CD14-positive monocyte (primary cell): ENCODE results near the gene LPXN. TPM values are rescaled to one million over a fixed set of nuclear protein-coding genes. Genes with fewer than 3 reads are reported as not detected.

ENCODE experiments used
- DNase-seq, 3 donors: peaks; one replicate each; pipeline ENCODE4 v3.0.0-alpha.2; 2011 to 2022
- H2AFZ ChIP-seq: 2 replicates; pipeline ENCODE4 v1.6.0; 2012; ENCODE audit warnings: mild to moderate bottlenecking, low read depth, low read length, inconsistent platforms; ENCODE audit not compliant: insufficient read depth, poor library complexity, severe bottlenecking
- H3K27ac ChIP-seq, 2 donors: 1 replicate in 1 of 2; 2 replicates in 1 of 2; pipeline ENCODE4 v1.5.1; 2012 to 2013; ENCODE audit warnings: low read length in 2 of 2, control low read depth in 1 of 2, inconsistent platforms in 1 of 2, low read depth in 1 of 2, mild to moderate bottlenecking in 1 of 2
- H3K27me3 ChIP-seq, 2 donors: one replicate each; pipeline versions ENCODE4 v1.6.0 to v1.6.1; 2011 to 2013; ENCODE audit warnings: low read length in 2 of 2; ENCODE audit not compliant: control insufficient read depth in 2 of 2, insufficient read depth in 2 of 2
- H3K36me3 ChIP-seq, 2 donors: replicated peaks in 1 of 2; 1 replicate in 1 of 2; 2 replicates in 1 of 2; pipeline versions ENCODE4 v1.5.1 to v1.6.1; 2012 to 2013; ENCODE audit warnings: low read length in 2 of 2, control low read depth in 1 of 2, inconsistent platforms in 1 of 2, mild to moderate bottlenecking in 1 of 2; ENCODE audit not compliant: insufficient read depth in 2 of 2, control insufficient read depth in 1 of 2
- H3K4me1 ChIP-seq, 2 donors: 1 replicate in 1 of 2; 2 replicates in 1 of 2; pipeline versions ENCODE4 v1.5.1 to v1.6.1; 2012 to 2013; ENCODE audit warnings: low read length in 2 of 2, control low read depth in 1 of 2, inconsistent platforms in 1 of 2, mild to moderate bottlenecking in 1 of 2, moderate library complexity in 1 of 2; ENCODE audit not compliant: insufficient read depth in 2 of 2, control insufficient read depth in 1 of 2
- H3K4me2 ChIP-seq: replicated peaks from 2 replicates; pipeline ENCODE3; 2012; ENCODE audit warnings: low read length, moderate library complexity, mild to moderate bottlenecking; ENCODE audit not compliant: poor library complexity, severe bottlenecking; ENCODE audit errors: extremely low read depth
- H3K4me3 ChIP-seq, 3 experiments: fragments of 200-600 bp in 1 of 3; sonication (generic) in 1 of 3; replicated peaks in 1 of 3; 1 replicate in 2 of 3; 2 replicates in 1 of 3; pipeline ENCODE4 v1.5.1; 2011 to 2013; ENCODE audit warnings: low read length in 3 of 3, mild to moderate bottlenecking in 3 of 3, control low read depth in 2 of 3, low read depth in 2 of 3, inconsistent platforms in 1 of 3, moderate library complexity in 1 of 3
- H3K79me2 ChIP-seq: 2 replicates; pipeline ENCODE4 v1.6.0; 2012; ENCODE audit warnings: mild to moderate bottlenecking, control low read depth, inconsistent platforms, low read length, moderate library complexity; ENCODE audit not compliant: insufficient read depth
- H3K9ac ChIP-seq: 2 replicates; pipeline ENCODE4 v1.6.0; 2017; ENCODE audit warnings: low read length, mild to moderate bottlenecking; ENCODE audit not compliant: insufficient read depth, poor library complexity, severe bottlenecking
- H3K9me3 ChIP-seq, 2 donors: replicated peaks in 1 of 2; 1 replicate in 1 of 2; 2 replicates in 1 of 2; pipeline versions ENCODE4 v1.5.1 to v1.6.1; 2012 to 2013; ENCODE audit warnings: low read length in 2 of 2, control low read depth in 1 of 2; ENCODE audit not compliant: control insufficient read depth in 1 of 2, insufficient read depth in 1 of 2
- H4K20me1 ChIP-seq: 2 replicates; pipeline ENCODE4 v1.6.0; 2012; ENCODE audit warnings: mild to moderate bottlenecking, low read length, control low read depth, moderate library complexity; ENCODE audit not compliant: insufficient read depth
- H3K27ac Mint-ChIP-seq, 7 donors: one replicate each; pipeline ENCODE4 v1.8.0; 2020; ENCODE audit warnings: mild to moderate bottlenecking in 7 of 7, mixed read lengths in 7 of 7, moderate library complexity in 6 of 7, inconsistent platforms in 2 of 7
- H3K27me3 Mint-ChIP-seq, 3 donors: one replicate each; pipeline ENCODE4 v1.8.0; 2021 to 2022; ENCODE audit warnings: low read depth in 3 of 3, mild to moderate bottlenecking in 3 of 3, mixed read lengths in 3 of 3, moderate library complexity in 3 of 3, inconsistent platforms in 1 of 3
- H3K36me3 Mint-ChIP-seq, 2 donors: one replicate each; pipeline ENCODE4 v1.8.0; 2020; ENCODE audit warnings: mixed read lengths in 2 of 2, inconsistent platforms in 1 of 2, mild to moderate bottlenecking in 1 of 2
- H3K4me1 Mint-ChIP-seq: one replicate; pipeline ENCODE4 v1.8.0; 2020; ENCODE audit warnings: mild to moderate bottlenecking, mixed read lengths
- H3K4me3 Mint-ChIP-seq, 2 donors: one replicate each; pipeline ENCODE4 v1.8.0; 2020; ENCODE audit warnings: mild to moderate bottlenecking in 2 of 2, mixed read lengths in 2 of 2, moderate library complexity in 1 of 2
- H3K9me3 Mint-ChIP-seq, 7 donors: one replicate each; pipeline ENCODE4 v1.8.0; 2020 to 2022; ENCODE audit warnings: mixed read lengths in 7 of 7, mild to moderate bottlenecking in 6 of 7, moderate library complexity in 6 of 7, inconsistent platforms in 2 of 7
- WGBS: methylation state at CpG from one replicate; pipeline ENCODE4 v1.1.5; 2013; ENCODE audit warnings: missing lambda C conversion rate; ENCODE audit not compliant: insufficient coverage; 5-methylcytosine and 5-hydroxymethylcytosine counted together
- intact Hi-C, 2 donors: fragments of 100-400 bp; cut with micrococcal nuclease; formaldehyde crosslinking; loops; one replicate each; pipeline versions ENCODE4 v1.15.0 to v1.15.1; 2023
- polyA plus RNA-seq, 3 donors: library from polyadenylated mRNA; depleted of rRNA in 1 of 3; unstranded in 2 of 3; stranded (reverse) in 1 of 3; fragments of 300-500 nt in 2 of 3; fragments of >200 nt in 1 of 3; fragmentation: Illumina TruSeq in 2 of 3; gene quantifications; 1 replicate in 2 of 3; 2 replicates in 1 of 3; pipeline ENCODE4 v1.2.3, GENCODE V29; 2012 to 2021
- TF ChIP-seq, protein P1 (sequence below): fragments of 200-600 bp; IDR thresholded peaks from one replicate; pipeline ENCODE4 v1.8.0; 2022; ENCODE audit warnings: antibody characterized with exemption, mild to moderate bottlenecking

The LPXN gene
- polyA plus RNA-seq, 3 donors, result 81.3 to 133 (median 101) TPM

DNA sequence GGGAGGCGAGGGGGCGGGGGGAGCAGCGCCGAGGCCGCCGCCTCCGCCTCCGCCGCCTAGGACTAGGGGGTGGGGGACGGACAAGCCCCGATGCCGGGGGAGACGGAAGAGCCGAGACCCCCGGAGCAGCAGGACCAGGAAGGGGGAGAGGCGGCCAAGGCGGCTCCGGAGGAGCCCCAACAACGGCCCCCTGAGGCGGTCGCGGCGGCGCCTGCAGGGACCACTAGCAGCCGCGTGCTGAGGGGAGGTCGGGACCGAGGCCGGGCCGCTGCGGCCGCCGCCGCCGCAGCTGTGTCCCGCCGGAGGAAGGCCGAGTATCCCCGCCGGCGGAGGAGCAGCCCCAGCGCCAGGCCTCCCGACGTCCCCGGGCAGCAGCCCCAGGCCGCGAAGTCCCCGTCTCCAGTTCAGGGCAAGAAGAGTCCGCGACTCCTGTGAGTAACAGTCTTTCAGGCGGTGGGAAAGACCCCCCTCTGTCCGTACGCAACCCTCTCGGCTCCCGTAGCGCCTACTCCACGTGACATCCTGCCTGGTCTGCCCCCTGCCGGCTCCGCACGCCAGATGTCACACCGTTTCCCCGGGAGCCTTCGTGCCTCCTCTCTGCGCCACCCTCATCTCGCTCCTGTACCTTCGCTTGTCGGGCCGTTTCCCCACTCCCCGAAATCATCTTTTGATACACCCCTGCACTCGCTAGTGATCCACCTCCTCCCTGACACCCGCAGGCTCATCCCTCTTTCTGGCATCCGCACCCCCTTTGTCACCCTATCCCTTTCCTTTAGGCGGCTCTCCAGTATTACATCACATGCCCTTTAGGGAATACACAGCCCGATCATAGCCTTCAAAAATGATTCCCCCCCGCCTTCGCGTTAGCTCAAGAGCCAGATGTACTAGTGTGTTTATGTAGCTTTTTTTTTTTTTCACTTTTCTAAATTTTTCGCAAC is 3.8 kb upstream of the LPXN start:
- H3K4me1 Mint-ChIP-seq, result peaks cover 62% of the 10 kb centered on the region
- H3K4me3 Mint-ChIP-seq, result peak overlapping the region; percentile 98 to 100
- Histone ChIP-seq H3K79me2 (peaks cover 74% of the 10 kb centered on the region), H3K27ac (peak overlapping the region; percentile 97 to 100), H3K27me3 (no peaks in the 10 kb centered on the region), H3K9me3 (no peaks in the 10 kb centered on the region), H4K20me1 (peaks cover 51% of the 10 kb centered on the region), H2AFZ (peak overlapping the region; percentile 66), H3K4me3 (peak overlapping the region; percentile 68 to 89 (median 75)), H3K4me2 (peak overlapping the region; percentile 80), H3K9ac (peak overlapping the region; percentile 98), H3K4me1 (peaks cover 54 to 68% of the 10 kb centered on the region in 2 donors), H3K36me3 (peaks cover 0 to under 1% of the 10 kb centered on the region in 2 donors)
- WGBS, result 0% methylated on average over 63 of the region's 78 CpGs
- H3K9me3 Mint-ChIP-seq, result peaks cover 0 to 2% (median 0%) of the 10 kb centered on the region in 7 donors
- peak overlapping the region; percentile 100 for H3K27ac Mint-ChIP-seq
- intact Hi-C loops, result loop anchor here in 1 of 2 donors (5.0 to 10.0 kb wide), 5 partner anchors 565 to 1038 kb away; partner anchors contain the start of genes FAM111A, MPEG1, OSBP and ZDHHC5
- TF ChIP-seq, protein P1, sequence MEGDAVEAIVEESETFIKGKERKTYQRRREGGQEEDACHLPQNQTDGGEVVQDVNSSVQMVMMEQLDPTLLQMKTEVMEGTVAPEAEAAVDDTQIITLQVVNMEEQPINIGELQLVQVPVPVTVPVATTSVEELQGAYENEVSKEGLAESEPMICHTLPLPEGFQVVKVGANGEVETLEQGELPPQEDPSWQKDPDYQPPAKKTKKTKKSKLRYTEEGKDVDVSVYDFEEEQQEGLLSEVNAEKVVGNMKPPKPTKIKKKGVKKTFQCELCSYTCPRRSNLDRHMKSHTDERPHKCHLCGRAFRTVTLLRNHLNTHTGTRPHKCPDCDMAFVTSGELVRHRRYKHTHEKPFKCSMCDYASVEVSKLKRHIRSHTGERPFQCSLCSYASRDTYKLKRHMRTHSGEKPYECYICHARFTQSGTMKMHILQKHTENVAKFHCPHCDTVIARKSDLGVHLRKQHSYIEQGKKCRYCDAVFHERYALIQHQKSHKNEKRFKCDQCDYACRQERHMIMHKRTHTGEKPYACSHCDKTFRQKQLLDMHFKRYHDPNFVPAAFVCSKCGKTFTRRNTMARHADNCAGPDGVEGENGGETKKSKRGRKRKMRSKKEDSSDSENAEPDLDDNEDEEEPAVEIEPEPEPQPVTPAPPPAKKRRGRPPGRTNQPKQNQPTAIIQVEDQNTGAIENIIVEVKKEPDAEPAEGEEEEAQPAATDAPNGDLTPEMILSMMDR, result peak; percentile 90
- peak; percentile 87 to 98 (median 91) for DNase-seq
- peaks cover 2 to 4% of the 10 kb centered on the region in 2 donors for H3K36me3 Mint-ChIP-seq
- H3K27me3 Mint-ChIP-seq, result peaks cover 0 to 2% (median 0%) of the 10 kb centered on the region in 3 donors

DNA sequence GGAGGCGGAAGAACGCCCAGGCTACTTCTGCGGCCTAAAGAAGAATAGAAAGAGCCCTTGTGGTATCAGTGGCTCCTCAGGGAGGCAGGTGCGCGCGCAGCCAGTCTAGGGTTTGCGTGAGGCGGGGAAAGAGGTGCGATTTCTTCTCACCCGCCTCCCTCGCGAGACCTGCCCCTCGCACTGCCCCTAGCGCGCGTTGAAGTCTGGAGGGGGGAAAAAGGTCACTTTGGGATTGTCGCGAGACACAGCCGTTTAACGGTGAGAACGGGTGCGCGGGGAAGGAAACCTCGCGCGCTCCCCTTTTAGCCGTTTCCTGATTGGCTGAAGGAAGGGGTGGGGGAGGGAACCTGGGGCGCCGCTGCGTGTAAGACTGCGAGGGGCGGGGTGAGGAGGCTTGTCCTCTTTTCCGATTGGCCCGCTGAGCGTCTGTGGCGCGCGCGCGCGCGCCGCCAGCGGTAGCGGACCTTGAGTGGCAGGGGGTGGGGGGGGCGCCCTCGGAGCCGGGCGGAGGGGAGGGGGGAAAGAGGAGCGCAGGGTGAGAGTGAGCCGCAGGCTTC is 3.1 kb upstream of the LPXN start, which contains the start of gene ZFP91:
ZFP91 (plus strand) TSS at position 429 of the 557 bp plus-strand sequence. CDS start 219 bp downstream, outside the sequence.
- WGBS, result 2% methylated on average over 26 of the region's 51 CpGs
- H3K27me3 Mint-ChIP-seq, result peaks cover 0 to 2% (median 0%) of the 10 kb centered on the region in 3 donors
- Histone ChIP-seq H3K9me3 (no peaks in the 10 kb centered on the region), H4K20me1 (peaks cover 48% of the 10 kb centered on the region), H3K4me3 (peak within 1 kb of the TSS; percentile 75 to 99 (median 89)), H3K27me3 (no peaks in the 10 kb centered on the region), H3K9ac (peak within 1 kb of the TSS; percentile 98), H3K27ac (peak within 1 kb of the TSS; percentile 100), H3K4me2 (peak within 1 kb of the TSS; percentile 80), H2AFZ (peak within 1 kb of the TSS; percentile 66), H3K4me1 (peaks cover 62 to 76% of the 10 kb centered on the region in 2 donors), H3K36me3 (no peaks in the 10 kb centered on the region), H3K79me2 (peaks cover 74% of the 10 kb centered on the region)
- DNase-seq, result peak; percentile 97 to 99 (median 99)
- H3K36me3 Mint-ChIP-seq, result peaks cover 2 to 4% of the 10 kb centered on the region in 2 donors
- H3K4me1 Mint-ChIP-seq, result peaks cover 67% of the 10 kb centered on the region
- intact Hi-C loops, result loop anchor here in 1 of 2 donors (5.0 to 10.0 kb wide), 5 partner anchors 566 to 1039 kb away; partner anchors contain the start of genes FAM111A, MPEG1, OSBP and ZDHHC5
- peaks cover 0 to 2% (median 0%) of the 10 kb centered on the region in 7 donors for H3K9me3 Mint-ChIP-seq
- peak within 1 kb of the TSS; percentile 99 to 100 for H3K4me3 Mint-ChIP-seq
- peak within 1 kb of the TSS; percentile 100 for H3K27ac Mint-ChIP-seq
- TF ChIP-seq, protein P1, result no peak
